Measurements from ENCODE around the gene NCK1. TPM values are rescaled to one million over a fixed set of nuclear protein-coding genes. Genes with fewer than 3 reads are reported as not detected.

The NCK1 gene
- total RNA-seq, 1 donor from 2014 or later, result 28.4 TPM

DNA sequence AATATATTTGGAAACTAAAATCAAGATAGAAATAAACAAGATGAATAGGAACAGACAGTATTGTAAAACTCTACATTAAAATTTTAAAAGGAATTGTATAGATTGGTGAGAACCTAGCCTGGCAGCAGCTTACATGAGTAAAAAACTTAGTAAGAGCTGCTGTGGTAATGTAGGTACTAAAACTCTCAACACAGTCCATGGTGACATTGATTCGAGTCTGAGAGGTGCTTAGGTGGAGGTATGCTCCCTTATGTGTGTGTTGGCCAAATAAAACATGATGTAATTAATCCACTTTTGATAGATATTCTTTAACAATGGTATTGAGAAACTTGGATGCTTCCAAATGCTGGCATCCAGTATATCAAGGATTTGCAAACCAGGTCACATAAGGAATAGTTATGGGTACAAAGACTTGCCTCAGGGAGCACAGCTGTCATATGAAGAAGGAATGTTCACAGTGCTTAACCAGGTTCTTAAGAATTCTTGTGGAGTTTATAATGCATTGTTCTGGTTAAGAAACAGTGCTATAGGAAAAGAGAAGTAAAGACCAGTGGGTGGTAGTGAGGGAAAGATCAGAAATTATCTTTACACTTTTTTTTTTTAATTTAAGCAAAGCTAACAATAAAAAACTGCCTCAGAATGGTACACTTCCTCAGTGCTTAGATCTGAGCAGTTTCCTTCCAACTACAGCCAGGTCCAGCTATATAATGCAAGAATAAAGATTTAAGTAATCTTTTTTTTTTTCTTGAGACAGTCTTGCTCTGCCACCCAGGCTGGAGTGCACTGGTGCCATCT lies 71.2 kb downstream of the NCK1 start:
- no peak for TF ChIP-seq CTCF (IDR thresholded peaks at IDR 0.05; ENCODE audit: partially characterized antibody, unreplicated experiment)
- H3K9me3 Mint-ChIP-seq (ENCODE audit: unreplicated experiment), result no peaks in the 10 kb centered on the region
- DNase-seq, result no peak
- H3K27me3 Mint-ChIP-seq (ENCODE audit: unreplicated experiment), result no peaks in the 10 kb centered on the region
- no peak overlapping the region for H3K4me3 Mint-ChIP-seq (ENCODE audit: unreplicated experiment)
- no peak overlapping the region for H3K27ac Mint-ChIP-seq (ENCODE audit: unreplicated experiment)
- H3K36me3 Mint-ChIP-seq (ENCODE audit: unreplicated experiment), result peaks cover 14% of the 10 kb centered on the region
- no peaks in the 10 kb centered on the region for H3K4me1 Mint-ChIP-seq (ENCODE audit: low read depth, unreplicated experiment)

DNA sequence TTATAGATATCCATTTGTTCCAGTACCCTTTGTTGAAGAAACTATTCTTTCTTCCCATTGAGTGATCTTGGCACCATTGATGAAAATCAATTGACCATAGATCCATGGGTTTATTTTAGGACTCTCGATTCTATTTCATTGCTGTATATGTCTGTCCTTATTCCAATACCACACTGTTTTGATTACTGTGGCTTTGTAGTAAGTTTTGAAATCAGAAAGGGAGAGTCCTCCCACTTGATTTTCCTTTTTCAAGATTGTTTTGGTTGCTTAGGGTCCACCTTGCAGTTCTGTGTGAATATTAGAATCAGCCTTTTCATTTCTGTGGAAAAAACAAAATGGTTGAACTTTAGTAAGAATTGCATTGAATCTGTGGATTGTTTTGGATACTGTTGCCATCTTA lies 75.2 kb downstream of the NCK1 start:
- Mint-ChIP-seq H3K27me3 (ENCODE audit: unreplicated experiment) (no peaks in the 10 kb centered on the region), H3K4me1 (ENCODE audit: low read depth, unreplicated experiment) (no peaks in the 10 kb centered on the region), H3K4me3 (ENCODE audit: unreplicated experiment) (no peak overlapping the region), H3K27ac (ENCODE audit: unreplicated experiment) (no peak overlapping the region), H3K36me3 (ENCODE audit: unreplicated experiment) (peaks cover 14% of the 10 kb centered on the region), H3K9me3 (ENCODE audit: unreplicated experiment) (no peaks in the 10 kb centered on the region)
- TF ChIP-seq CTCF (IDR thresholded peaks at IDR 0.05; ENCODE audit: partially characterized antibody, unreplicated experiment), result no peak
- DNase-seq, result no peak

DNA sequence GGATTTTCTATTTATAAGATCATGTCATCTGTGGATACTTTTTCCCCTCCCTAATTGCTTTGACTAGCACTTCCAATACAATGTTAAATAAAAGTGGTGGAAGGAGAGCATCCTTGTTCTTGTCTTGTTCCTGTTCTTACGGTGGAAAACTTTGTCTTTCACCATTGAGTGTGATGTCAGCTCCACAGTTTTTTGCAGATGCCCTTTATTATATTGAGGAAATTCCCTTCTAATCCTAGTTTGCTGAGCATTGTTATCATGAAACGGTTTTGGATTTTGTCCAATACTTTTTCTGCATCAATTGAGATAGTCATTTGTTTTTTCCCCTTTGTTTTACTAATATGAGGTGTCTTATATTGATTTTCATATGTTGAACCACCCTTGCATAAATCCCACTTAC lies 75.8 kb downstream of the NCK1 start:
- DNase-seq, result no peak
- H3K4me3 Mint-ChIP-seq (ENCODE audit: unreplicated experiment), result no peak overlapping the region
- H3K27me3 Mint-ChIP-seq (ENCODE audit: unreplicated experiment), result no peaks in the 10 kb centered on the region
- H3K9me3 Mint-ChIP-seq (ENCODE audit: unreplicated experiment), result peaks cover 1% of the 10 kb centered on the region
- H3K4me1 Mint-ChIP-seq (ENCODE audit: low read depth, unreplicated experiment), result peaks cover 5% of the 10 kb centered on the region
- H3K27ac Mint-ChIP-seq (ENCODE audit: unreplicated experiment), result no peak overlapping the region
- H3K36me3 Mint-ChIP-seq (ENCODE audit: unreplicated experiment), result peaks cover 14% of the 10 kb centered on the region
- TF ChIP-seq CTCF (IDR thresholded peaks at IDR 0.05; ENCODE audit: partially characterized antibody, unreplicated experiment), result no peak

DNA sequence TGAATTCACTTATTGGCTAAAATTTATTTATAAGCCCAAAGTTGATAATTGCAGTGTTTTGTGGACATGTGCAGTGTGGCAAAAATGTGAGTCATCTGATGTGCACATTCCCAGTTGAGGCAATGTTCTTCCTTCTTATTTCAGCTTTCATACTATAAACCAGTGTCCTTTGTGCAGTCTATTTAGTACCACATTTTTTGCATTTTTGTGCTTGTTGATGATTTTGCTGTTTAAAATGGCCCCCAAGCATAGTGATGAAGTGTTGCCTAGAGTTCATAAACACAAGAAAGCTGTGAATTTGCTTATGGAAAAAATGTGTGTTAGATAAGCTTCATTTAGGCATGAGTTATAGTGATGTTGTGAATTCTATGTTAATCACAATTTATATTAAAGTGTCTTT lies 76.3 kb downstream of the NCK1 start:
- no peak overlapping the region for H3K27ac Mint-ChIP-seq (ENCODE audit: unreplicated experiment)
- H3K4me1 Mint-ChIP-seq (ENCODE audit: low read depth, unreplicated experiment), result peaks cover 10% of the 10 kb centered on the region
- no peak for TF ChIP-seq CTCF (IDR thresholded peaks at IDR 0.05; ENCODE audit: partially characterized antibody, unreplicated experiment)
- DNase-seq, result no peak
- no peaks in the 10 kb centered on the region for H3K27me3 Mint-ChIP-seq (ENCODE audit: unreplicated experiment)
- no peak overlapping the region for H3K4me3 Mint-ChIP-seq (ENCODE audit: unreplicated experiment)
- H3K9me3 Mint-ChIP-seq (ENCODE audit: unreplicated experiment), result peaks cover 1% of the 10 kb centered on the region
- peaks cover 14% of the 10 kb centered on the region for H3K36me3 Mint-ChIP-seq (ENCODE audit: unreplicated experiment)

GRCh38 chr3:136939489-136939888 lies 77.5 kb downstream of the NCK1 start:
- peaks cover 14% of the 10 kb centered on the region for H3K36me3 Mint-ChIP-seq (ENCODE audit: unreplicated experiment)
- TF ChIP-seq CTCF (IDR thresholded peaks at IDR 0.05; ENCODE audit: partially characterized antibody, unreplicated experiment), result no peak
- H3K4me1 Mint-ChIP-seq (ENCODE audit: low read depth, unreplicated experiment), result peaks cover 14% of the 10 kb centered on the region
- H3K9me3 Mint-ChIP-seq (ENCODE audit: unreplicated experiment), result peaks cover 5% of the 10 kb centered on the region
- peaks cover 2% of the 10 kb centered on the region for H3K27me3 Mint-ChIP-seq (ENCODE audit: unreplicated experiment)
- H3K4me3 Mint-ChIP-seq (ENCODE audit: unreplicated experiment), result no peak overlapping the region
- no peak for DNase-seq
- H3K27ac Mint-ChIP-seq (ENCODE audit: unreplicated experiment), result no peak overlapping the region
